ENCODE results near the gene RAB3IL1. TPM values are rescaled to one million over a fixed set of nuclear protein-coding genes. Genes with fewer than 3 reads are reported as not detected.

Gene RAB3IL1
- total and polyA plus RNA-seq, 11 donors, result 4.7 to 22.0 (median 7.5) TPM

- no peak for TF ChIP-seq POLR2A (IDR thresholded peaks at IDR 0.05)
- TF ChIP-seq CTCF (IDR thresholded peaks at IDR 0.05), result no peak
- 90 to 99% (median 98%) methylated on average over 3 of the region's 3 CpGs for WGBS, 4 donors
- ATAC-seq (no peak), DNase-seq (no peak)
- Histone ChIP-seq H3K9me3 (no peaks in the 10 kb centered on the region), H3K36me3 (no peaks in the 10 kb centered on the region), H3K4me1 (peaks cover 3 to 32% (median 24%) of the 10 kb centered on the region in 12 donors), H3K27ac (no peak overlapping the region), H3K27me3 (no peaks in the 10 kb centered on the region), H3K4me3 (no peak overlapping the region)
- intact Hi-C loops (cut with DNase I), result no loop called here
Observed at GRCh38 chr11:61926235-61926634, 8.9 kb upstream of the RAB3IL1 start.

DNA sequence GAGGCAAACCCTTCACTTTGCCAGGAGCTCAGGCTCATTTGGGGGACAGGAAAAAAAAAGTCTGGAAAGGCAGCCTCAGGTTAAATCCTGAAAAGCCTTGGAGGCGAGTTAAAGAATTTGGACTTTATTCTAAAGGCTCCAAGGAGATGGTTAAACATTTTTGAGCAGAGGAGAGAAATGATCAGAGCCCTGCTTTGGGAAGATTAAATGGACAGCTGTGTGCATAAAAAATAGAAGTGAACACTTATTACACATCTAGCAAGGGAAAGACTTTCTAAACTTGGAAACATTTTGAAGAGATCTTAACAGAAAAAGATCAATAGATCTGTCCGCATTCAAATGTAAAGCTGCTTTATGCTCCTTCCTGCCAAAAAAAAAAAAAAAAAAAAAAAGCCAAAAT, 8.4 kb upstream of the RAB3IL1 start:
- ATAC-seq (no peak), DNase-seq (no peak)
- no peaks in the 10 kb centered on the region for H3K9me3 ChIP-seq
- no peak overlapping the region for H3K4me3 ChIP-seq
- TF ChIP-seq POLR2A (IDR thresholded peaks at IDR 0.05) (no peak), CTCF (IDR thresholded peaks at IDR 0.05) (no peak)
- H3K36me3 ChIP-seq, result no peaks in the 10 kb centered on the region
- peaks cover 3 to 35% (median 24%) of the 10 kb centered on the region in 12 donors for H3K4me1 ChIP-seq
- no peaks in the 10 kb centered on the region for H3K27me3 ChIP-seq
- H3K27ac ChIP-seq, result no peak overlapping the region
- 92 to 94% (median 93%) methylated on average over 2 of the region's 2 CpGs for WGBS, 4 donors
- intact Hi-C loops (cut with DNase I), result no loop called here

- 56 to 69% (median 60%) methylated on average over 6 of the region's 6 CpGs for WGBS, 4 donors
- DNase-seq, result no peak
- H3K27me3 ChIP-seq, result no peaks in the 10 kb centered on the region
- TF ChIP-seq POLR2A (IDR thresholded peaks at IDR 0.05) (no peak), CTCF (IDR thresholded peaks at IDR 0.05) (no peak)
- no peak overlapping the region for H3K4me3 ChIP-seq
- H3K36me3 ChIP-seq, result no peaks in the 10 kb centered on the region
- ATAC-seq, result no peak
- H3K9me3 ChIP-seq, result no peaks in the 10 kb centered on the region
- H3K4me1 ChIP-seq, result peaks cover 3 to 45% (median 25%) of the 10 kb centered on the region in 12 donors
- intact Hi-C loops (cut with DNase I), result no loop called here
- peak overlapping the region; percentile 78 to 97 (median 86) for H3K27ac ChIP-seq
Observed at GRCh38 chr11:61924064-61924455, 6.7 kb upstream of the RAB3IL1 start.

DNA sequence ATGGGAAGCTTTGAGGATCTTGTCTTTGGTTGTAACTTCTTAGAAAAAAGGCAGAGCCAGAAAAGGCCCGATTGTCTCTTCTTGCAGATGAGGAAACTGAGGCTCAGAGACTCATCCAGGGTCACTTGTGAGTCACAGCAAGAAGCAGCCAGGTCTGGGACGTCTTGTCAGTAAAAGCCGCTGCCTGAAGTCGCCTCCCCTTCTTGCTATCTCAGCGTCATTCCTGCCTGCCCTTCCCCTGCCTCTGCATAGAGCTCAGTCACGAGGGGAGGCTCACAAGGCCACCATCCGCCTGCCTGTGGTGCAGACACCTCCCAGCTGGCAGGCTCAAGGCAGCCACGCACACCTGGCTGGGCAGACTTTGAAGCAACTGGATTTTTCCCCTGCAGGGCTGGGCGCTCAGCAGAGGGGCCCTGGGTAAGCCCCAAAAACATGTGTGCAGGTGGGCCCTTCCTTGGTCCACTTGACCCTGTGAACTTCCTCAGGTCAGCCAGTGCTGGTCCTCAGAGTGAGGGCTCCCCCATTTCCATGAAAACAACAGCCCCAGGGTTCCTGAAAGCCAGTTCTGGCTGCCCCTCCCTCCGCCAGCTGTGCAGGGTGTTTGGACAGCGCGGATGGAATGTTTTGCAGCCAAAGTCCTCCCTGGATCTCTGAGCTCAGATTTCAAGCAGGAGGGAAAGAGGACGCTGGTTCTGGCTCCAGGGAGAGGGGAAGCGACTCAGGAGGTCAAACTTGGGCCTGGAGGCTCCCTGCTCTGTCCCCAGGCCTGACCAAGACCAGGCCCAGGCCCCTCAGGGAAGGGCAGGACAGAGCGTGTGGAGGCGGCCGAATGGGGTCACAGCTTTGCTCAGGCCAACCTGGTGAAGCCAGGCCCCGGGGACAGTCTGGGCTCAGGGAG, 6.0 kb upstream of the RAB3IL1 start:
- 32 to 59% (median 44%) methylated on average over 11 to 18 of the region's 18 CpGs for WGBS, 4 donors
- ATAC-seq (peak; percentile 68 to 88 (median 73)), DNase-seq (peak; percentile 71 to 87 (median 82))
- H3K27ac ChIP-seq, result peak overlapping the region; percentile 78 to 97 (median 86)
- peak overlapping the region in 1 of 12 donors; percentile 2 for H3K4me3 ChIP-seq
- peaks cover 3 to 50% (median 29%) of the 10 kb centered on the region in 12 donors for H3K4me1 ChIP-seq
- no peaks in the 10 kb centered on the region for H3K9me3 ChIP-seq
- no peaks in the 10 kb centered on the region for H3K27me3 ChIP-seq
- H3K36me3 ChIP-seq, result no peaks in the 10 kb centered on the region
- TF ChIP-seq POLR2A (IDR thresholded peaks at IDR 0.05) (no peak), CTCF (IDR thresholded peaks at IDR 0.05) (no peak)
- intact Hi-C loops (cut with DNase I), result no loop called here

Measured in heart left ventricle (tissue), 16 donors.